HG03045 (cell line): Measurements from ENCODE around the gene ADGRA1.
"Not testable (repeated sequence)": the region's sequence is repeated elsewhere in the genome, so short reads cannot be mapped to it uniquely, and the experiment has no call there.

ENCODE experiments used
- ATAC-seq: cut with Tn5 transposase; IDR thresholded peaks from one replicate; pipeline ENCODE4 v1.9.1; 2021; ENCODE audit warnings: mild to moderate bottlenecking, moderate library complexity; ENCODE audit not compliant: unreplicated experiment

The ADGRA1 gene

GRCh38 chr10:133174689-133175263 is 87.1 kb downstream of the ADGRA1 start:
- no peak for ATAC-seq

GRCh38 chr10:133175624-133176023 is 87.9 kb downstream of the ADGRA1 start:
- ATAC-seq = not testable (repeated sequence)

GRCh38 chr10:133176546-133176945 is 88.8 kb downstream of the ADGRA1 start:
- no peak for ATAC-seq

GRCh38 chr10:133177380-133178157 is 89.8 kb downstream of the ADGRA1 start:
- no peak for ATAC-seq

GRCh38 chr10:133178357-133179127 is 90.8 kb downstream of the ADGRA1 start:
- no peak for ATAC-seq

GRCh38 chr10:133179128-133179520 is 91.4 kb downstream of the ADGRA1 start:
- ATAC-seq = no peak

GRCh38 chr10:133179651-133180050 is 91.9 kb downstream of the ADGRA1 start:
- ATAC-seq = no peak

- no peak for ATAC-seq
Measured at GRCh38 chr10:133180192-133180964, 92.7 kb downstream of the ADGRA1 start.

- ATAC-seq = no peak
Measured at GRCh38 chr10:133180965-133181639, 93.4 kb downstream of the ADGRA1 start.
